Measurements from ENCODE around the gene ADA. TPM values are rescaled to one million over a fixed set of nuclear protein-coding genes. Genes with fewer than 3 reads are reported as not detected.

Gene ADA
- polyA plus RNA-seq, 1 of the 3 experiments (the other 2 are of a cell fraction), result 25.7 TPM

- Histone ChIP-seq H3K4me3 (ENCODE audit: low read depth in 2 of 2, low read length in 1 of 2) (no peak overlapping the region), H3K27ac (ENCODE audit: low read depth in 2 of 2, low read length in 1 of 2) (no peak overlapping the region), H3K4me2 (no peak overlapping the region), H2AFZ (ENCODE audit: low read depth) (no peak overlapping the region), H3K9me2 (no peaks in the 10 kb centered on the region), H3K9me3 (no peaks in the 10 kb centered on the region), H3K9ac (no peak overlapping the region), H4K20me1 (ENCODE audit: insufficient read depth) (0 out of 2 replicates have a peak, but pooled peaks cover 3% of the 10 kb centered on the region), H3K36me3 (replicated peaks in 1 of 2; ENCODE audit: control insufficient read depth in 1 of 2, insufficient read depth in 2 of 2, low read length in 1 of 2) (no peaks in the 10 kb centered on the region), H3F3A (replicated peaks; ENCODE audit: insufficient read depth) (peaks cover 19% of the 10 kb centered on the region), H3K79me2 (ENCODE audit: insufficient read depth) (0 out of 2 replicates have a peak, but pooled peaks cover 5% of the 10 kb centered on the region), H3K27me3 (ENCODE audit: insufficient read depth) (no peaks in the 10 kb centered on the region), H3K4me1 (ENCODE audit: control insufficient read depth in 1 of 2, insufficient read depth in 2 of 2, low read depth in 1 of 2, low read length in 1 of 2) (peaks cover 28 to 36% of the 10 kb centered on the region in 2 experiments)
- DNase-seq, result no peak
- 75% methylated on average over 4 of the region's 4 CpGs for WGBS (ENCODE audit: low lambda C conversion rate)
- POLR2A ChIA-PET, result no interaction called here
- CTCF ChIA-PET, result interaction anchor here (0.6 to 2.6 kb wide), 3 partner anchors 36 to 90 kb away, joined by 3 to 7 read pairs (median 7); no protein-coding TSS in a partner anchor
- TF ChIP-seq USF2 (IDR thresholded peaks at IDR 0.05; ENCODE audit: borderline replicate concordance, low read depth, low read length) (no peak), TAF1 (IDR thresholded peaks at IDR 0.05; ENCODE audit: borderline replicate concordance, low read depth, low read length) (no peak), TCF12 (IDR thresholded peaks at IDR 0.05) (no peak), EP300 (IDR thresholded peaks at IDR 0.05; ENCODE audit: borderline replicate concordance in 1 of 2, low read depth in 1 of 2, low read length in 1 of 2) (no peak), CHD2 (IDR thresholded peaks at IDR 0.05; ENCODE audit: low read length, partially characterized antibody) (no peak), EZH2phosphoT487 (IDR thresholded peaks at IDR 0.05; ENCODE audit: borderline replicate concordance, low read depth) (no peak), MAX (IDR thresholded peaks at IDR 0.05; ENCODE audit: low read depth) (no peak), CTCF (IDR thresholded peaks at IDR 0.05) (no peak), YY1 (IDR thresholded peaks at IDR 0.05; ENCODE audit: low read depth) (no peak), POLR2AphosphoS5 (IDR thresholded peaks at IDR 0.05; ENCODE audit: low read depth, low read length) (no peak), ELF1 (IDR thresholded peaks at IDR 0.05) (no peak)
Observed at GRCh38 chr20:44646023-44646640, 5.4 kb downstream of the ADA start.

- Histone ChIP-seq H3F3A (replicated peaks; ENCODE audit: insufficient read depth) (peaks cover 19% of the 10 kb centered on the region), H3K9me3 (no peaks in the 10 kb centered on the region), H2AFZ (ENCODE audit: low read depth) (no peak overlapping the region), H3K36me3 (replicated peaks in 1 of 2; ENCODE audit: control insufficient read depth in 1 of 2, insufficient read depth in 2 of 2, low read length in 1 of 2) (no peaks in the 10 kb centered on the region), H4K20me1 (ENCODE audit: insufficient read depth) (0 out of 2 replicates have a peak, but pooled peaks cover 3% of the 10 kb centered on the region), H3K9me2 (no peaks in the 10 kb centered on the region), H3K4me3 (ENCODE audit: low read depth in 2 of 2, low read length in 1 of 2) (no peak overlapping the region), H3K27me3 (ENCODE audit: insufficient read depth) (no peaks in the 10 kb centered on the region), H3K9ac (no peak overlapping the region), H3K4me1 (ENCODE audit: control insufficient read depth in 1 of 2, insufficient read depth in 2 of 2, low read depth in 1 of 2, low read length in 1 of 2) (peaks cover 24 to 31% of the 10 kb centered on the region in 2 experiments; a peak in 3 of 4 replicates), H3K79me2 (ENCODE audit: insufficient read depth) (no peaks in the 10 kb centered on the region), H3K27ac (ENCODE audit: low read depth in 2 of 2, low read length in 1 of 2) (peak overlapping the region in 1 of 2 experiments; percentile 73; a peak in 2 of 4 replicates), H3K4me2 (no peak overlapping the region)
- no peak for DNase-seq
- ChIA-PET POLR2A (no interaction called here), CTCF (no interaction called here)
- WGBS (ENCODE audit: low lambda C conversion rate), result 90% methylated on average over 5 of the region's 7 CpGs
- TF ChIP-seq RFX5 (IDR thresholded peaks at IDR 0.05; ENCODE audit: low read length) (no peak), NFIC (IDR thresholded peaks at IDR 0.05; ENCODE audit: borderline replicate concordance) (no peak), GABPA (IDR thresholded peaks at IDR 0.05; ENCODE audit: low read depth) (no peak), TCF12 (IDR thresholded peaks at IDR 0.05) (no peak), YY1 (IDR thresholded peaks at IDR 0.05; ENCODE audit: low read depth) (no peak), RAD21 (IDR thresholded peaks at IDR 0.05; ENCODE audit: low read length) (no peak), CTCF (IDR thresholded peaks at IDR 0.05) (no peak), FOXM1 (IDR thresholded peaks at IDR 0.05; ENCODE audit: low read depth) (no peak), FOSL2 (IDR thresholded peaks at IDR 0.05; ENCODE audit: borderline replicate concordance, low read depth) (no peak), MXI1 (IDR thresholded peaks at IDR 0.05; ENCODE audit: low read depth, low read length) (no peak), RCOR1 (IDR thresholded peaks at IDR 0.05; ENCODE audit: low read length) (no peak)
Observed at GRCh38 chr20:44644667-44645131, 6.8 kb downstream of the ADA start.

Measured in SK-N-SH (cell line).